ENCODE results near the gene SLC9A7. TPM values are rescaled to one million over a fixed set of nuclear protein-coding genes. Genes with fewer than 3 reads are reported as not detected.

SLC9A7 gene
- total and polyA plus RNA-seq, 2 experiments from 2014 or later, result 2.5 to 15.4 TPM

GRCh38 chrX:46754586-46755061 is 4.3 kb downstream of the SLC9A7 start (continued):
- no peak for TF ChIP-seq ZNF462 (CRISPR knock-in tag; IDR thresholded peaks at IDR 0.05)
- no peak for TF ChIP-seq ETS1 (IDR thresholded peaks at IDR 0.05)
- no peak for TF ChIP-seq NANOG (IDR thresholded peaks at IDR 0.05; ENCODE audit: borderline replicate concordance)

GRCh38 chrX:46754036-46754435 is 4.9 kb downstream of the SLC9A7 start:
- no peaks in the 10 kb centered on the region for H3F3A ChIP-seq (replicated peaks; ENCODE audit: low read depth)
- no peak overlapping the region for H3K4me3 ChIP-seq
- H3K4me1 Mint-ChIP-seq, result peaks cover 29% of the 10 kb centered on the region
- TF ChIP-seq NANOG (IDR thresholded peaks at IDR 0.05; ENCODE audit: borderline replicate concordance) (no peak), JUNB (IDR thresholded peaks at IDR 0.05; ENCODE audit: unreplicated experiment) (no peak), POLR2AphosphoS5 (IDR thresholded peaks at IDR 0.05; ENCODE audit: low read depth) (no peak), ZNF331 (CRISPR knock-in tag; IDR thresholded peaks at IDR 0.05; ENCODE audit: low read depth) (no peak), EZH2phosphoT487 (IDR thresholded peaks at IDR 0.05; ENCODE audit: unreplicated experiment) (no peak)
- no peak overlapping the region for H3K4me3 Mint-ChIP-seq
- H3K27ac Mint-ChIP-seq, result no peak overlapping the region
- H3K4me1 ChIP-seq (ENCODE audit: insufficient read depth), result peaks cover 4% of the 10 kb centered on the region
- H3K27me3 Mint-ChIP-seq (ENCODE audit: insufficient read depth, low read depth, poor library complexity), result peaks cover 2% of the 10 kb centered on the region
- H4K20me1 ChIP-seq (replicated peaks; ENCODE audit: insufficient read depth), result no peaks in the 10 kb centered on the region; the same call in 1 of the 2 replicates
- H3K36me3 Mint-ChIP-seq (ENCODE audit: low read depth), result no peaks in the 10 kb centered on the region; the same call in 2 of the 3 replicates
- no peak overlapping the region for H2AFZ ChIP-seq
- no peaks in the 10 kb centered on the region for H3K27me3 ChIP-seq (ENCODE audit: insufficient read depth)
- H3K4me2 ChIP-seq, result no peak overlapping the region
- no peaks in the 10 kb centered on the region for H3K9me2 ChIP-seq (ENCODE audit: insufficient read depth)
- ATAC-seq, result no peak
- H3K27ac ChIP-seq (ENCODE audit: low read depth), result no peak overlapping the region
- peaks cover 53% of the 10 kb centered on the region for H3K79me2 ChIP-seq (replicated peaks; ENCODE audit: insufficient read depth)
- no peak for DNase-seq (ENCODE audit: low spot score)
- no peaks in the 10 kb centered on the region for H3K36me3 ChIP-seq (ENCODE audit: insufficient read depth)
- no peaks in the 10 kb centered on the region for H3K9me3 Mint-ChIP-seq

Measured in GM23338 (cell line).